Ishikawa (cell line): ENCODE results near the gene DIP2C.

Source experiments
- CEBPB ChIP-seq: IDR thresholded peaks from 2 replicates; pipeline ENCODE4 v1.6.1; 2012
- CREB1 ChIP-seq: IDR thresholded peaks from 2 replicates; pipeline ENCODE4 v1.6.1; 2012; ENCODE audit warnings: low read depth
- EGR1 ChIP-seq: IDR thresholded peaks from 2 replicates; pipeline ENCODE4 v1.6.1; 2012
- EP300 ChIP-seq: IDR thresholded peaks from 2 replicates; pipeline ENCODE4 v1.6.1; 2012; ENCODE audit warnings: borderline replicate concordance
- FOXM1 ChIP-seq: IDR thresholded peaks from 2 replicates; pipeline ENCODE4 v1.6.1; 2012; ENCODE audit warnings: low read depth, borderline replicate concordance
- NFIC ChIP-seq: IDR thresholded peaks from 2 replicates; pipeline ENCODE4 v1.6.1; 2012
- RAD21 ChIP-seq: IDR thresholded peaks from 2 replicates; pipeline ENCODE4 v1.6.1; 2012; ENCODE audit warnings: low read depth
- TAF1 ChIP-seq: IDR thresholded peaks from 2 replicates; pipeline ENCODE4 v1.6.1; 2012; ENCODE audit warnings: low read depth, mild to moderate bottlenecking
- TCF12 ChIP-seq: IDR thresholded peaks from 2 replicates; pipeline ENCODE4 v1.6.1; 2012; ENCODE audit warnings: low read depth
- TEAD4 ChIP-seq: IDR thresholded peaks from 2 replicates; pipeline ENCODE4 v1.6.1; 2012
- USF1 ChIP-seq: IDR thresholded peaks from 2 replicates; pipeline ENCODE4 v1.6.1; 2012
- YY1 ChIP-seq: IDR thresholded peaks from 2 replicates; pipeline ENCODE4 v1.6.1; 2012; ENCODE audit warnings: low read depth
- ZBTB7A ChIP-seq: IDR thresholded peaks from 2 replicates; pipeline ENCODE4 v1.6.1; 2012; ENCODE audit warnings: low read depth
- TF ChIP-seq, protein P1 (sequence below): IDR thresholded peaks from 2 replicates; pipeline ENCODE4 v1.6.1; 2012; ENCODE audit warnings: low read depth, mild to moderate bottlenecking
- TF ChIP-seq, protein P2 (sequence below): IDR thresholded peaks from 2 replicates; pipeline ENCODE4 v1.6.1; 2012

Gene DIP2C

DNA sequence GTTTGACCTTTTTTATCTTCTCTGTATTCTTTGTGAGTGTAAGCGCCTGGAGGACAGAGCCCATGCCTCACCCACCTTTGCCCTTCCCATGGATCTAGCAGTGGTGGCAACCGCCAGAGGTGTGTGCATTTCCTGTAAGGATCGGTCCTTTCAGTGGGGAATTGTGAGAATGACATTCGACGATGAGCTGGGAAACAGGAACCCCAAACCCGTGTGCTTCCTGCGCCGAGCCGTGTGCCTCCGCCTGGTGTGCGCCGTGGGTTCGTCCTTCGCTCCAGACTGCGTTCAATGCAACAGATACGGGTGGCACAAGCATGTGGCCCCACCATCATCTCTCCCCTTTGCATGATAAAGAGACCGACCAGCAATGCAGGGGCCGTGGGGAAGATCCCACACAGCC lies 1.7 kb upstream of the DIP2C start:
- TF ChIP-seq CEBPB: no peak
- TF ChIP-seq FOXM1: no peak
- no peak for TF ChIP-seq CREB1
- TF ChIP-seq TCF12: no peak
- TF ChIP-seq YY1: no peak
- TF ChIP-seq, protein P1, sequence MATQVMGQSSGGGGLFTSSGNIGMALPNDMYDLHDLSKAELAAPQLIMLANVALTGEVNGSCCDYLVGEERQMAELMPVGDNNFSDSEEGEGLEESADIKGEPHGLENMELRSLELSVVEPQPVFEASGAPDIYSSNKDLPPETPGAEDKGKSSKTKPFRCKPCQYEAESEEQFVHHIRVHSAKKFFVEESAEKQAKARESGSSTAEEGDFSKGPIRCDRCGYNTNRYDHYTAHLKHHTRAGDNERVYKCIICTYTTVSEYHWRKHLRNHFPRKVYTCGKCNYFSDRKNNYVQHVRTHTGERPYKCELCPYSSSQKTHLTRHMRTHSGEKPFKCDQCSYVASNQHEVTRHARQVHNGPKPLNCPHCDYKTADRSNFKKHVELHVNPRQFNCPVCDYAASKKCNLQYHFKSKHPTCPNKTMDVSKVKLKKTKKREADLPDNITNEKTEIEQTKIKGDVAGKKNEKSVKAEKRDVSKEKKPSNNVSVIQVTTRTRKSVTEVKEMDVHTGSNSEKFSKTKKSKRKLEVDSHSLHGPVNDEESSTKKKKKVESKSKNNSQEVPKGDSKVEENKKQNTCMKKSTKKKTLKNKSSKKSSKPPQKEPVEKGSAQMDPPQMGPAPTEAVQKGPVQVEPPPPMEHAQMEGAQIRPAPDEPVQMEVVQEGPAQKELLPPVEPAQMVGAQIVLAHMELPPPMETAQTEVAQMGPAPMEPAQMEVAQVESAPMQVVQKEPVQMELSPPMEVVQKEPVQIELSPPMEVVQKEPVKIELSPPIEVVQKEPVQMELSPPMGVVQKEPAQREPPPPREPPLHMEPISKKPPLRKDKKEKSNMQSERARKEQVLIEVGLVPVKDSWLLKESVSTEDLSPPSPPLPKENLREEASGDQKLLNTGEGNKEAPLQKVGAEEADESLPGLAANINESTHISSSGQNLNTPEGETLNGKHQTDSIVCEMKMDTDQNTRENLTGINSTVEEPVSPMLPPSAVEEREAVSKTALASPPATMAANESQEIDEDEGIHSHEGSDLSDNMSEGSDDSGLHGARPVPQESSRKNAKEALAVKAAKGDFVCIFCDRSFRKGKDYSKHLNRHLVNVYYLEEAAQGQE: no peak
- no peak for TF ChIP-seq RAD21
- TF ChIP-seq, protein P2, sequence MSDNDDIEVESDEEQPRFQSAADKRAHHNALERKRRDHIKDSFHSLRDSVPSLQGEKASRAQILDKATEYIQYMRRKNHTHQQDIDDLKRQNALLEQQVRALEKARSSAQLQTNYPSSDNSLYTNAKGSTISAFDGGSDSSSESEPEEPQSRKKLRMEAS: no peak
- no peak for TF ChIP-seq ZBTB7A
- TF ChIP-seq USF1: no peak
- no peak for TF ChIP-seq EGR1
- TF ChIP-seq NFIC: no peak
- TF ChIP-seq TAF1: no peak
- TF ChIP-seq TEAD4: no peak
- TF ChIP-seq EP300: no peak

DNA sequence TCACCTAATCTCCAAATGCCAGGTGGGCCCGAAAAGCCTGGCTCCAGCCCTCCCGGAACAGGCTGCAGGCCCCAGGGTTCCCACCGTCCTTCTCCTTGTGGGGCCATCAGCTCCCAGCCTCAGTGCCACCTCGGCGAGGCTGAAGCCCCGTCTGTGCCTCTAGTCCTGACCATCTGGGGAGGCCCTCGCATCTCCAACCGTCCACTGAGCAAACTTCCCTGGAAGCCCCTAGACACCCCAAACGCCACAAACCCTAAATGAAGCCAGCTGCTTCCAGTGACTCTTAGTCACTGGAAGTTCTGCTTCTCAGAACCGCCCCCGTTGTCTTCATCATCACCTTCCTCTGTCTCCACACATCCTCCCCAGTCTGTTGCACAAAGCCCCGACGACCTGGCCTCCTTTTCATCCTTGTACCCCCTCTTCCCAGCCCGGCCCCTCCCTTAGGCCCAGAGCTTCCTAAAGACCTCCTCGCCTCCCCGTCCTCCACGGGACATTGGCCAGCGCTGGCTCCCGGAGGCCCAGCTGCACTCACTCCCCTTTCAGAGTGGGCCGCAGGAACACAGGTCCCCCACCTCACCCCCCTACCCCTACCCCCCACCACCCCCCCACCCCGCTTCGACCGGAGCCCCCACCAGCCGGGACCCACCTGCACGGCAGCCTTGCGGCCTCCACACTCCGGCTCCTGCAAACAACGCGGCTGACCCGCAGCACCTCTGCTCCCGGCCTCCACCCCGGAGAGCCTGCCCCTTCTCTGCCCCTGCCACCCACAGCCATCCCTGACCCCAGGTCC lies 1.1 kb upstream of the DIP2C start:
- TF ChIP-seq NFIC (no peak), EGR1 (no peak), TCF12 (no peak), TAF1 (no peak)
- TF ChIP-seq, protein P2: no peak

- TF ChIP-seq YY1 (no peak), TAF1 (no peak), ZBTB7A (peak; percentile 34), TCF12 (no peak), CREB1 (no peak), USF1 (no peak)
Measured at GRCh38 chr10:689121-689451, 382 bp downstream of the DIP2C start.

- 0 out of 2 replicates have a peak, but pooled peaks have one; percentile 11 for TF ChIP-seq USF1
- TF ChIP-seq CREB1: no peak
- TF ChIP-seq YY1: no peak
Measured at GRCh38 chr10:688312-689120, 952 bp downstream of the DIP2C start.

- no peak for TF ChIP-seq USF1
- no peak for TF ChIP-seq EGR1
- no peak for TF ChIP-seq TAF1
- no peak for TF ChIP-seq YY1
- no peak for TF ChIP-seq TCF12
- TF ChIP-seq, protein P1: no peak
Measured at GRCh38 chr10:687583-688311, 1.7 kb downstream of the DIP2C start.
